ENCODE results near the gene CSGALNACT2.
"Not testable (repeated sequence)": the region's sequence is repeated elsewhere in the genome, so short reads cannot be mapped to it uniquely, and the experiment has no call there.

CSGALNACT2 gene

DNA sequence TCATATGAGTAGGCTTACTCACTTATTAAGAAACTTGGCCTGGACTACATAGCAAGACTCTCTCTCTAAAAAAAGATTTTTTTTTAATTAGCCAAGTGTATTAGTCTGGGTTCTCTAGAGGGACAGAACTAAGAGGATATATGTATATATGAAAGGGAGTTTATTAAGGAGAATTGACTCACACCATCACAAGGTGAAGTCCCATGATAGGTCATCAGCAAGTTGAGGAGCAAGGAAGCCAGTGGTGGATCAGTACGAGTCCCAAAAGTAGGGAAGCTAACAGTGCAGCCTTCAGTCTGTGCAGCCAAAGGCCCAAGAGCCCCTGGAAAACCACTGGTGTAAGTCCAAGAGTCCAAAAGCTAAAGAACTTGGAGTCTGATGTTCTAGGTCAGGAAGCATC, 7.7 kb downstream of the CSGALNACT2 start:
- DNase-seq: not testable (repeated sequence)

DNA sequence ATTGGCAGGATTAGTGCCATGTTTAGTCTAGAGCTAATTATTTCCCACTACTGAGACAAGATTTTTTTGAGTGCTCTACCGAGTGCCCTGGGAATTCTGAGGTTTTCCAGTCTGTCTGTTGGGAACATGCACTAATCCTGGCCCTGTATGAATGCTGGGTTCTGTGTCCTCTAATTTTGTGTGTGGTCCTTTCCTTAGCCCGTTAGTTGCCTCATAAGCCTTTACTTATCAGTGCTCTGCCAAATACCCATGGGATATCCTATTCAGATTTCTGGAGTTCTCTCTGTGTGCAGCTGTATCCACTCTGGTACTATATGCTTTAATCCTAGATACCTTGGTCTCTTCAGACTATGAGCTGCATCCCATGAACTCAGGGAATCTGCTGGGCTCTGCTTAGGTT, 13.1 kb downstream of the CSGALNACT2 start:
- no peak for DNase-seq

DNA sequence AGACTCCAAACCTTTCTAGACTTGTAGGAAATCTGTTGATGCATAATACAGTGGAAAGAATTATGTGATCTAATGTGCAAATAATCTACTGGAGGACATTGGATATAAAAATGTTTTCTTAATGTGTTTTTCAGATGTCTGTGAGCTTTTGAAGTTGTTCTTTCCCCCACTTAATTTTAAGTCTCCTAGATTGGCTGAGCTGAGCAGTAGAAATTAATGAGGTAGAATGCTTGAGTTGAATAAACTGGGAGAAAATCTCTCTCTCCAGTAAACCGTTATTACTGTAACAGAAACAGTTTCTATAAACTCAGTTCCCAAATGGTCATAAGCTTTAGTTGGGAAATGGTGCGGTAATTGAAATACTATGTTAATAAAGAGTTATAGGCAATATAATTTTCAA, 15.7 kb downstream of the CSGALNACT2 start:
- DNase-seq: no peak

DNA sequence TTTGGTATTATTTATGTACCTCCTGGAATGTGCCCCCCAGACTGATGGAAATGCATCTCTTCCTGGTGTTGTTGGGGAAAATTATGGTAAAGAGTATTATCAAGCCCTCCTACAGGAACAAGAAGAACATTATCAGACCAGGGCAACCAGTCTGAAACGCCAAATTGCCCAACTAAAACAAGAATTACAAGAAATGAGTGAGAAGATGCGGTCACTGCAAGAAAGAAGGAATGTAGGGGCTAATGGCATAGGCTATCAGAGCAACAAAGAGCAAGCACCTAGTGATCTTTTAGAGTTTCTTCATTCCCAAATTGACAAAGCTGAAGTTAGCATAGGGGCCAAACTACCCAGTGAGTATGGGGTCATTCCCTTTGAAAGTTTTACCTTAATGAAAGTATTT, 17.0 kb downstream of the CSGALNACT2 start:
- no peak for DNase-seq

DNA sequence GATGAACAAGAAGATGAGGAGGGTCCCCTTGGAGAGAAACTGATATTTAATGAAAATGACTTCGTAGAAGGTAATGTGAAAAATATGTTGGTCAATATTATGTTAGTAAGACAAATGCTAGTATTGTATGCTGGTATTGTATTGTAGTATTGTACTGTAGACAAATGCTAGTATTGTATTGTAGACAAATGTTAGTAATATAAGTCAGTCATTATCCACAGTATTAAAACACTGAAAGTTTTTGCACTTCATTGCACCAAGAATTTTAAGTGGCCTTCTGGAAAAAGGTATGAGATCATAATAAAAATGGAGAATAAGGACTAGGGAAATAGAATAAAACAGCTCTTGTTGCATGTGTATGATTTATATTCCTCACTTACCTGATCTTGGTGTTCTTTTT, 17.5 kb downstream of the CSGALNACT2 start:
- no peak for DNase-seq

DNA sequence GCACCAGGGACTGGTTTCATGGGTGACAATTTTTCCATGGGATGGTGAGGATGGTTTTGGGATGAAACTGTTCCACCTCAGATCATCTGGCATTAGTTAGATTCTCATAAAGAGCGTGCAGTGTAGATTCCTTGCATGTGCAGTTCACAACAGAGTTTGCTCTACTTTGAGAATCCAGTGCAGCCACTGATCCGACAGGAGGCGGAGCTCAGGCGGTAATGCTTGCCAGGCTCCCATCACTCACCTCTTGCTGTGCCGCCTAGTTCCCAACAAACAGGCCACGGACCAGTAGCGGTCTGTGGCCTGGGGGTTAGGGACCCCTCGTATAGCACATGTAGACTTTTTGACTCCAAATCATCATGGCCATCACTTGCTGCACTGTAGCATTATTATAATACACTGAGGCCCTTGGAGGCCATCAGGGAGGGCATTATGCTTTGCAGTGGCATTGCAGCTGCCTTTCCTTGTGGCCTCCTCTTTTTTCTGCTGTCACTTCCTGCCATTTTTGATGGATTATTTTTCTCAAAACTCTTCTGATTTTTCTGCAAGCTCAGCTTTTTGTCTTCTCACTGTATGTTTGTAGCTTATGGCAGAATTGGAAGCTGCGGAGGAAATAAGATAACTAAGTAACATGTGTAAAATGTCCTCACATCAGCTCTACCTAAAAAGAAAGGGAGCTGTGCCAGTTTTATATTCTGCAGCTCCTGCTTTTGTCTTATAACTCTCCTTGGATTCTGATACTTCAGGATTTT, 18.5 kb downstream of the CSGALNACT2 start:
- DNase-seq: no peak

DNA sequence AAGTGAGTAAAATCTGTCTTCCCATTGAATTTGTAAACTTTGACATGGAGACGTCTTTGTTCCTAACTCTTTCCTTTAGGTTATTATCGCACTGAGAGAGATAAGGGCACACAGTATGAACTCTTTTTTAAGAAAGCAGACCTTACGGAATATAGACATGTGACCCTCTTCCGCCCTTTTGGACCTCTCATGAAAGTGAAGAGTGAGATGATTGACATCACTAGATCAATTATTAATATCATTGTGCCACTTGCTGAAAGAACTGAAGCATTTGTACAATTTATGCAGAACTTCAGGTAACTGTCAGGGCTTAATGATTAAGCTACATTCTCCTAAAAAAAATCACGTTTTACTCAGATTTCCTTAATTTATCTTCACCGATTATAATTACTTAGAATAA, 20.4 kb downstream of the CSGALNACT2 start:
- no peak for DNase-seq

DNA sequence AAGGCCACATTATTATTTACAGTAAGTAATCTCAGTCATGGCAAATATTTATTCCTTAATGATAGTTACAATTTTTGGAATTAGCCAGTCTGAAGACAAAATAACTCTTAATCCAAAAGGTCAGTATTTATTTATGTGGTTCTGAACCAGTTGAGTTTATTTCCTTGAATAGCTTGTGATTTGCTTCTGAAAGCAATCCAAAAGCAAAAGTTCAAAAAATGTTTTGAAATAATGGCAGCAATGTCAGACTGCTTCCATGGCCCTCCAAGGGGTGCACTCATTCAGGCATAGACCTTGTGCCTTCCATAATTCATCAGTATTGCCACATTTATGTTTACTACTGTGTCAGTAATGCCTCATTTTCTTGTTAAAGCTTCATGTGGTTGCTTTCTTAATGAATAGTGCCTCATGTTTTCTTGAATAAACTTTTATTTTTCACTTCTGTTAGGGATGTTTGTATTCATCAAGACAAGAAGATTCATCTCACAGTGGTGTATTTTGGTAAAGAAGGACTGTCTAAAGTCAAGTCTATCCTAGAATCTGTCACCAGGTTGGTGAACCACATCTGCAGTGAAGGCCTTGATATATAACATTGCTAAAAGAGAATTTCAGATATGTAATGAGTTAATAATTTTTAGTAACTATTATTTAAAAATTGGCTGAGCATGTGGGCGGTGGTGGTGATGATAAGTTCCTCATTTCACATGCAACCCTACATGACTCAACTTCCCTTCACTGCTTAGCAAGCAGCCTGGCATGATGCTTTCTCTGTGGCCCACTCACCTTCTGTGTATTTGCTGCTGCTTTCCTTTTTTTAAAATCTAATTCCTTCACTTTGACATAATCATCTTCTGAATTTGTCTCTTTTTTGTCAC, 22.0 kb downstream of the CSGALNACT2 start:
- DNase-seq: no peak

DNA sequence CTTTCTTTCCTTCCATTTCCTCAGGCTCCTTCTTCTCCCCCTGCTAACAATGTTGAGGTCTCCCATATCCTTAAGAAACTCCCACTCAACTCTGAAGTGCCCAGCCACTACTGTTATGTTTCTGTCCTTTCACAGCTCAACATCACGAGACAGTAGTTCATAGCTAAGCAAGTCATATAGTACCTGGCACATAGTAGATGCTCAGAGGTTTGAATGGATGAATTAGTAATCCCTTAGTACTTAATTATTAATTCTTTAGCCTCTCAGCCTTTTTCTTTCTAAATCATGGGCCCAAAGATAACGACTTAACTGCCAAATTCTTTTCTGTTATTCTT, 22.6 kb downstream of the CSGALNACT2 start:
- no peak for DNase-seq

DNA sequence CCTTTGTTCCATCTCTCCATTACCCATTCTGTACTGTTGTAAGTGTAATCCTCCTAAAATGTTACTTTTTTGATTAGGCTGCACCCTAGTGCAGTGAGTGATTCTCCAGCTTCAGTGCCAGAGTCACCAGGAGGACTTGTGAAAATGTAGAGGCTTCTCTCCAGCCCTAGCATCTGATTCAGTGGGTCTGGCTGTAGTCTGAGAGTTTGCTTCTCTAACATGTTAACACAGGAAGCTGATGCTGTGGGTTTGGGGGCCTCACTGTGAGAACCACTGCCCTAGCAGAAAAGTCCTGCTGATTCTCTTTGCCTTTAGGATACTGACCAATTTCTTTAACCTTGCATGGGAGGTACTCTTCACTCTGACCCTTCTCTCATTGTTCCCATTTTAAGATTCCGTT, 24.4 kb downstream of the CSGALNACT2 start:
- no peak for DNase-seq

DNA sequence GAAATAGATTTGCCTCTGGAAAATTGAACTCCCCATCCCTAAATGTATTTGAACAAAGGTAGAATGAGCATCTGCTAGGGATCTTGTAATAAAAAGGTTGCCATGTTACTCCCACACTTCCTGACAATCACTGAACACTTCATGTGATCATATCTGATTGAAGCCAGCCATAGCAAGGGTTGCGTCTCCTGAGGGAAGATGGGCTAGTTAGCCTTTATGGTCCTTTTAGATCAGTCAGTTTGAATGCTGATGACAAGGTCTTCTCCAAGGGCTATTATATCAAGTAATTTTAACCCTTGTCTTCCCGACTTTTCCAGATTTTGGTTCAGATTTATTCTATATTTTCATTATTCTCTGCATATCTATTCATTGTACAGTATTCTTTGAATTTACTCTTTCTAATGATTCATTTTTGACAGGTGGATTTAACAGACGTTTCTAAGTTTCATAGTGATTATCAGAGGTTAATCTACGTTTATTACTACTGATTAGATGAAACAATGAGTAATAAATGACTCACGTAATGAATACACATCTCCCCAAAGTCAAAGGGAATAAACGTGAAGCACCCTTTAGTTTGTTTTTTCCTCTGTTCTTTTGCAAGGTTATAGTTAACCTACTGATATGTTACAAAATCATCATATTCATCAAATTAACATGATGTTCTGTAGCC, 28.1 kb downstream of the CSGALNACT2 start:
- no peak for DNase-seq

DNA sequence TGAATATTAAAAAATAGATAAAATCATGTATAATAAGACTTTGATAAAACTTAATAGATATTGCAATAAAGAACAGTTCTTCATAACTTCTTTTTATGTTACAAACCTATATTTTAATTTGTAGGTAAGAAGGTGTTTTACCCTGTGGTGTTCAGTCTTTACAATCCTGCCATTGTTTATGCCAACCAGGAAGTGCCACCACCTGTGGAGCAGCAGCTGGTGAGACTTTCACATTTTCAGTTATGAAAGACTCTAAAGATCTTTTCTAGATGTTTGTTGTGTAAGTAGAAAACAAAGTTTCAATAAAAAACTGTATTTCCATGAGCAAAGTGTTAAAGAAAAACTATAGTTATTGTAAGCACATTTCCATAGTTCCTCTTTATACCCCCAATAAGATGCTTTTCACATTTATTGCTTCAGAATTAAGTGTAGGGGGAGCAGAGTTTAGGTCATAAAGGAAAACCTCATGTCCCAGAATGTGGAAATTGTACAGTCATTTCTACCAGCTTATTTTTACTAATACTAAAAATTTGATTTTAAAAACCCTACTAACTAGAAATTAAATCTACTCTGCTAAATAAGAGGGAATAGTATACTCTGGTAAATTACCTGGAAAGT, 28.7 kb downstream of the CSGALNACT2 start:
- no peak for DNase-seq

DNA sequence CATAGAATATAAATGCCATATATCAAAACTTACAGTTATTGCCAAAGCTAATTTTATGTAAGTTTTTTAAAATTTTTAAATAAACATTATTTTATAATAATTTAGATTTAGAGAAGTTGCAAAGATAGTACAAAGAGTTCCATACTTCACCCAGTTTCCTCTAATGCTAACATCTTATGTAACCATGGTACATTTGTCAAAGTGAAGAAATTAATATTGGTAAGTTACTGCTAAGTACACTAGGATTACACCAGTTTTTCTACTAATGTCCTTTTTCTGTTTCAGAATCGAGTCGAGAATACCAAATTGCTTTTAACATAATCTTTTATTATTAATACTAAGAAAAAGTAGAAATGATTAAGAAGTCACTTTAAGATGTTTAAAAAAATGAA, 29.2 kb downstream of the CSGALNACT2 start:
- DNase-seq: no peak

DNA sequence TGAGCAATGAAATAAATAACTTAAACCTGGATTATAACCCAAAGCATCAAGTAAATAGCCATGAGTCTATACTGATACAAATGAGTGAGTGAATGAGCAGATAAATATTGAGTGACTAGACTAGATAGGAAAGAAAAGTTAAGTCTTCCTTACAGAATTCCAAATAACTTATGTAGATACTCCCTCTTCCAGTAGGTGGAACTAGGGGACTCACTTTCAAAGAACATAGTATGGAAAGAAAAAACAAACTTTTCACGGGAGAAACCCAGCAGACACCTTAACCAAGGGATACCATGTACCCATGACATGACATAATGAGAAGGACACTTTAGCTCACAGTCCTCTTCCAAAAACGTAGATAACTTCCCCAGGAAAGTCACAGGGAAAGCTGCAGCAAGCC, 32.2 kb downstream of the CSGALNACT2 start:
- DNase-seq: no peak

DNA sequence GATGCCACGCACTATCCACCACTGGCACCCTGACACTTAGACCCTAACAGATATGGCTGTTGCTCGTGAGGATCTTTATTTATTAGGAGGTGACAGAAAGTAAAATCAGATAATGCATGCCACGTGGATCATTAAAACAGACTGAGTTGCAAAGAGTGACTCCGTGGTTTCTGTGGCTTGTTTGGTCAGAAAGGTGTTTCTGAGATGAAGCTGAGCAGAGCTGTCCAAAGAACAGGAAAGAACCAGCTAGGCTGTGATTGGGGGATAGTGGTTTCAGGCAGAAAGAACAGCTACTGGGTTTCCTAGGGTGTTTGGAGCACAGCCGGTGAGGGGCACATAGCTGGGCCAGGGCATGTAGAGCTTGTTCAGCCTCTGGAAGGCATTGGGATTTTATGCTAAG, 34.4 kb downstream of the CSGALNACT2 start:
- no peak for DNase-seq

DNA sequence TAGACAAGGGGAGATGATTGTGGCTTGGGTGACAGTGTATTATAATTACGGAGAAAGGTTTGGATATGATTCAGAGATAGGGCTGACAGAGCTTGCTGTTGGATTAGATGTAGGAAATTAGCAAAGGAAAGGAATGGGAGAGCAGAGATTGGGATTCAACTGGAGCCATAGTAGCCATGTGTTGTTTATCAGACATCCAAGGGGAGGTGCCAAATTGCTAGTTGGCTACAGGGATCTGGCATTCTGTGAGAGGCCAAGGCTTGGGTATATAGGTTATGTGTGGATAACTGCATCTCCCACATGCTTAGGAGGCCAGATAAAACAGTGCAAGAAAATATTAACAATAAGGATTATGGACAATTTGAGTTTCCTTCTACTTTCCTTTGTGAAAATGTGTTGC, 34.9 kb downstream of the CSGALNACT2 start:
- DNase-seq: no peak

DNA sequence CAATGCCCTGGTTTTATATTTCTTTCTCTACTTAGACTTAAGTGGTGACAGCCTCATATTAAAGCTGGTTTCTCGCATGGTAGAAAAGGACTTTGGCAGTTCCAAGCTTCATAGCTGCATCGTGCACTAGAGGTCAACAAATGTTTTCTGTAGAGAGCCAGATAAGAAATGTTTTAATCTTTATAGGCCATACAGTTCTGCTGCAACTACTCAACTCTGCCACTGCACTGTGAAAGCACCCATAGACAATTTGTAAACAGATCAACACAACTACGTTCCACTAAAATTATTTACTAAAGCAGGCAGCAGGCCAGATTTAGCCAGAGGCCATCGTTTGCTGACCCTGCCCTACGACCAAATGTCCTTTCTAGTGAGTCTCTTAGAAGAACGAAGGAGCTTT, 36.7 kb downstream of the CSGALNACT2 start:
- no peak for DNase-seq

DNA sequence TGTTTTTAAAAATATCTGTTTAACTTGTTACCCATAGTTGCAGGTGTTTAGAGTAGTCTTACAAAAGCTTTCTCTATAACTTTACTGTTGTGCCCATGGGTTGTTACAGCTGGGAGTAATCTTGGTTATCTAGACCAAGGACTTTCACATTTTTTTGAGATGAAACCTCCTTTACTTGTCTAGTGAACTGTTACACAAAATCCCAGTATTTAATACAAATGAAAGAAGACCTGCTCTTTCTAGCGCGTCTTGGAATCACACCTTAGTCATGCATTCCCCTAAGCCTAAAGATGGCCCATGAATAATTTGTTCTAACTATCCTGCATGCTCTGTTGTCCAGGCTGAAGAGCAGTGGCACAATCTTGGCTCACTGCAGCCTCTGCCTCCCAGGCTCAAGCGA, 38.0 kb downstream of the CSGALNACT2 start:
- no peak for DNase-seq

DNA sequence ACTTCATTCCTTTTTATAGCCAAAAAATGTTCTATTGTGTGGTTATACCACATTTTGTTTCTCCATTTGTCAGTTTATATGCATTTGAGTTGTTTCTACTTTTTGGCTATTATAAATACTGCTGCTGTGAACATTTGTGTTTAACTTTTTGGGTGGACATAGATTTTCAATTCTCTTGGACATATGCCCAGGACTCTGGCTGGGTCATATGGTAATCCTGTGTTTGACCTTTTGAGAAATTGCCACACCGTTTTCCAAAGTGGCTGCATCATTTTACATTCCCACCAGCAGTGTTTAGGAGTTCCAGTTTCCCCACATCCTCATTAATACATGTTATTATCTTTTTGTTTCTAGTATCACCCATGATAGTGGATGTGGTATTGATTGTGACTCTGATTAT, 39.4 kb downstream of the CSGALNACT2 start:
- DNase-seq: no peak

DNA sequence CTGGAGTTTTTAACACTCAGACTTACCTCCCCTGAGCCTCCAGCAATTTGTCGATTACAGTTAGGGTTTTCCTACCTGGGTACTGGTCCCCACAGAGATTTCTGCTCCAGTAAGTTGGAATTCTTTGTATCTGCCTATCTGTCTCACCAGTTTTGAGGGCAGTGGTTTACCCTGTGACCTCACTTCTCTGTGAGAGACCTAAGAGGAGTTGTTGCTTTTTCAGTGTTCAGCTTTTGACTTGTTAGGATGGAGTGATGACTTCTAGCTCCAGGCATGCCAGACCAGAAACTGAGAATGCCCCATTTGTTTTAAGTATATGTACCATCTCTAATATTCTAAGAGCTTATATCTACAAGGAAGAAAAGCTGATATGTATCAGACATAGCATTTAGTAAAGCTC, 42.9 kb downstream of the CSGALNACT2 start:
- DNase-seq: no peak

DNA sequence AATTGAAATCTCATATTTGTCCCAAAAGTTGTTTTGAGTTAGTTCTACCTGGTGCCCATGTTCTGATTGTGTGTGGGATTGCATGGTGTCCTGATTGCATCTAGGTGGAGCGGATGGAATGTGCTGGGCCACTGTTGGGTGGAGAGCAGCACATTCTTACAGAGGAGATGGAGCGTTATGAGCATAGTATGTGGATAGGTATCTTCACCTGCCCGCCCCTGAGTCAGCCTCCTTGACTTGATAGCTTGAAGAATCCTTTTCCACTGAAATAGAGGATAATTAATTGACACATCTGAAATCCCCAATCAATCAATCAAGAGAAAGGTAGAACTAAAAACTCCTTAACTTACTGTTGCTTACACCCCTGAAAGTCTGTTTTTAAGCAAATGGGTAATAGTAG, 45.5 kb downstream of the CSGALNACT2 start:
- not testable (repeated sequence) for DNase-seq

DNA sequence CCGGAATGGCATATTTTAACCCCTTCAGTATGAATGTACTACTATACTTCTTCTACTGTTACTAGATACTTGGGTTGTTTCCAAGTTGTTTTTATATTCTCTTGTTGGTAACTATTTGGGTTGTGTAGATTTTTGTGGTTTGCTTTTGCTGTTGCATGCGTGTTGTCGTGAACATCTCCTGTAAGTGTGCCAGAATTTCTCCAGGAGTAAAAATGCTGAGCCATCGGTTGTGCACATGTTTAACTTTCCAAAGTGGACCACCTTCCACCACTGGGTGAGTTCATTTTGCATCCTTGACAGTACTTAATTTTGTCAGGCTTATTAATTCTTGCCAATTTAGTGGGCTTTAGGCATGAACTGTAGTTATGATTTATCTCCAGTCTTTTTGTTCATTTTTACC, 47.9 kb downstream of the CSGALNACT2 start:
- no peak for DNase-seq

DNA sequence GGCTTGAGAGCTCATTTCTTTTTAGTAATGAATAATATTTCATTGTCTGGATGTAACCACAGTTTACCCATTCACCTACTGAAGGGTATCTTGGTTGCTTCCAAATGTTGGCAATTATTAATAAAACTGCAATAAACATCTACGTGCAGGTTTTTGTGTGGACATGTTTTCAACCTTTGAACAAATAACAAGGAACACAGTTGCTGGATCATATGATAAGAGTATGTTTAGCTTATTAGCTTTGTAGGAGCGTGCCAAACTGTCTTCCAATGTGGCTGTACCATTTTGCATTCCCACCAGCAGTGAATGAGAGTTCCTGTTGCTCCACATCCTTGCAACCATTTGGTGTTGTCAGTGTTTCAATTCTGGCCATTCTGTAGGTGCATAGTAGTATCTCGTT, 49.0 kb downstream of the CSGALNACT2 start:
- no peak for DNase-seq

DNA sequence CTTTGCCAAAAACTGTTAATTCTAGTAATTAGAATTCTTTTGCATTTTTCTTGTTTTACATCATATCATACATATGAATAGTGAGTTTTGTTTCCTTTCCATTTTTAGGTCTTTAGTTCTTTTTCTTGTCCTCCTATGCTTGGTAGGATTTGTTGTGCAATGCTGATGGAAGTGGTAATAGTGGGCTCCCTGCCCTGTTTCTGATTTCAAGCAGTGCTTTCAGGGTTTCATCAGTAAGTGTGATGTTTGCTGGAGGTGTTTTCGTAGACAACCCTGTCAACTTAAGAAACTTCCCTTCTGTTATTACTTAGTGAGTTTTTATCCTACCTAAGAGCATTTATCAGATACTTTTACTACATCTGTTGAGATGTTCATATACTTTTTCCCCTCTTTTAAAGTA, 50.5 kb downstream of the CSGALNACT2 start:
- no peak for DNase-seq
